IMR-90 (cell line): ENCODE data around the gene CDHR1. TPM values are rescaled to one million over a fixed set of nuclear protein-coding genes. Genes with fewer than 3 reads are reported as not detected.

Source experiments
- ATAC-seq: fragments of 200-7000 bp; cut with Tn5 transposase; 2 replicates; pipeline ENCODE4 v1.9.1; 2020; ENCODE audit warnings: low read depth, mild to moderate bottlenecking, moderate library complexity
- BruUV-seq: library from RNA; stranded (reverse); fragments of 400-500 nt; replicated peaks from 2 replicates; lab custom pipeline; 2021; lab: Mats Ljungman, UMichigan
- CTCF ChIA-PET: fragments of 300-600 bp; formaldehyde crosslinking; extraction: SDS; loops from one replicate; lab custom pipeline; 2021; ENCODE audit warnings: antibody characterized with exemption; lab: Yijun Ruan, JAX
- POLR2A ChIA-PET: fragments of 300-600 bp; sonication (Branson Sonifier 250); formaldehyde crosslinking; loops from one replicate; lab custom pipeline; 2022; ENCODE audit warnings: antibody characterized with exemption; ENCODE audit not compliant: unreplicated experiment; lab: Charles Lee
- DNase-seq: peaks from one replicate; pipeline ENCODE4 v3.0.0; 2013
- H2AFZ ChIP-seq: replicated peaks from 2 replicates; pipeline ENCODE3; 2013; ENCODE audit warnings: low read length, mild to moderate bottlenecking; ENCODE audit not compliant: poor library complexity
- H2AK5ac ChIP-seq: 2 replicates; pipeline ENCODE4 v1.6.1; 2013; ENCODE audit warnings: low read depth, low read length, inconsistent platforms
- H2AK9ac ChIP-seq: replicated peaks from 2 replicates; pipeline ENCODE3; 2013; ENCODE audit warnings: mild to moderate bottlenecking, low read depth, low read length, moderate library complexity; ENCODE audit not compliant: poor library complexity
- H2BK120ac ChIP-seq: 2 replicates; pipeline ENCODE4 v1.6.1; 2013; ENCODE audit warnings: low read depth, low read length, inconsistent platforms
- H2BK15ac ChIP-seq: 3 replicates; pipeline ENCODE4 v1.6.1; 2013; ENCODE audit warnings: low read depth, low read length, inconsistent platforms
- H2BK20ac ChIP-seq: 2 replicates; pipeline ENCODE4 v1.6.1; 2013; ENCODE audit warnings: low read depth, mild to moderate bottlenecking, inconsistent platforms, low read length, moderate library complexity
- H2BK5ac ChIP-seq: 2 replicates; pipeline ENCODE4 v1.6.1; 2013; ENCODE audit warnings: mild to moderate bottlenecking, low read depth, low read length, inconsistent platforms; ENCODE audit not compliant: poor library complexity, severe bottlenecking
- H3K14ac ChIP-seq: replicated peaks from 2 replicates; pipeline ENCODE4 v1.6.1; 2013; ENCODE audit warnings: low read depth, low read length, inconsistent platforms
- H3K18ac ChIP-seq: 2 replicates; pipeline ENCODE4 v1.6.1; 2013; ENCODE audit warnings: low read depth, low read length, control low read depth
- H3K23ac ChIP-seq: 2 replicates; pipeline ENCODE4 v1.6.1; 2013; ENCODE audit warnings: low read depth, low read length, inconsistent platforms
- H3K27ac ChIP-seq: 2 replicates; pipeline ENCODE4 v1.5.1; 2013; ENCODE audit warnings: mild to moderate bottlenecking, control low read depth, low read length; ENCODE audit not compliant: insufficient read depth
- H3K27me3 ChIP-seq: 2 replicates; pipeline ENCODE4 v1.6.1; 2013; ENCODE audit warnings: low read length; ENCODE audit not compliant: control insufficient read depth, insufficient read depth
- H3K36me3 ChIP-seq: 2 replicates; pipeline ENCODE4 v1.6.1; 2013; ENCODE audit warnings: low read length, mixed read lengths; ENCODE audit not compliant: control insufficient read depth, insufficient read depth
- H3K4ac ChIP-seq: 2 replicates; pipeline ENCODE4 v1.6.1; 2013; ENCODE audit warnings: low read depth, low read length, inconsistent platforms
- H3K4me1 ChIP-seq: 2 replicates; pipeline ENCODE4 v1.6.1; 2013; ENCODE audit warnings: low read length, mixed read lengths; ENCODE audit not compliant: control insufficient read depth, insufficient read depth
- H3K4me2 ChIP-seq: 2 replicates; pipeline ENCODE4 v1.6.1; 2013; ENCODE audit warnings: low read depth, mild to moderate bottlenecking, control low read depth, low read length, moderate library complexity
- H3K4me3 ChIP-seq: 2 replicates; pipeline ENCODE4 v1.5.1; 2013; ENCODE audit warnings: low read depth, mild to moderate bottlenecking, control low read depth, low read length, moderate library complexity; ENCODE audit not compliant: insufficient read depth
- H3K56ac ChIP-seq: 2 replicates; pipeline ENCODE4 v1.6.1; 2013; ENCODE audit warnings: low read length, inconsistent platforms; ENCODE audit not compliant: insufficient read depth; ENCODE audit errors: extremely low read depth
- H3K79me1 ChIP-seq, 2 experiments: 2 replicates each; pipeline ENCODE4 v1.6.1; 2013; ENCODE audit warnings: low read length in 2 of 2, inconsistent platforms in 1 of 2, low read depth in 1 of 2
- H3K9ac ChIP-seq: 2 replicates; pipeline ENCODE4 v1.6.1; 2013; ENCODE audit warnings: low read depth, low read length, control low read depth
- H3K9me1 ChIP-seq: 2 replicates; pipeline ENCODE4 v1.6.1; 2013; ENCODE audit warnings: low read length, inconsistent platforms; ENCODE audit not compliant: insufficient read depth
- H3K9me3 ChIP-seq: 2 replicates; pipeline ENCODE4 v1.6.1; 2013; ENCODE audit warnings: low read length; ENCODE audit not compliant: control insufficient read depth, insufficient read depth
- H4K20me1 ChIP-seq: 2 replicates; pipeline ENCODE4 v1.6.1; 2013; ENCODE audit warnings: low read length, inconsistent platforms; ENCODE audit not compliant: insufficient read depth
- H4K5ac ChIP-seq: 2 replicates; pipeline ENCODE4 v1.6.1; 2013; ENCODE audit warnings: mild to moderate bottlenecking, low read depth, low read length, control low read depth
- H4K8ac ChIP-seq, 2 experiments: 2 replicates each; pipeline ENCODE4 v1.6.1; 2013; ENCODE audit warnings: low read depth in 2 of 2, low read length in 2 of 2, control low read depth in 1 of 2, inconsistent platforms in 1 of 2
- H4K91ac ChIP-seq: 2 replicates; pipeline ENCODE4 v1.6.1; 2013; ENCODE audit warnings: low read depth, low read length, inconsistent platforms; ENCODE audit not compliant: insufficient read depth
- BHLHE40 ChIP-seq: fragments of 150-350 bp; IDR thresholded peaks from 2 replicates; pipeline ENCODE4 v1.6.1; 2016; ENCODE audit warnings: mild to moderate bottlenecking, low read depth, low read length
- CEBPB ChIP-seq: IDR thresholded peaks from 2 replicates; pipeline ENCODE4 v1.6.1; 2012; ENCODE audit warnings: low read depth, low read length, improper control_type of control experiment
- CHD1 ChIP-seq: IDR thresholded peaks from 2 replicates; pipeline ENCODE4 v1.6.1; 2012; ENCODE audit warnings: low read depth, low read length, improper control_type of control experiment
- FOS ChIP-seq: fragments of 150-350 bp; IDR thresholded peaks from 2 replicates; pipeline ENCODE4 v1.6.1; 2016; ENCODE audit warnings: low read depth, low read length
- MAZ ChIP-seq: IDR thresholded peaks from 2 replicates; pipeline ENCODE4 v1.6.1; 2012; ENCODE audit warnings: low read depth, mild to moderate bottlenecking, low read length, improper control_type of control experiment, moderate library complexity, borderline replicate concordance
- POLR2A ChIP-seq: IDR thresholded peaks from 2 replicates; pipeline ENCODE4 v1.6.1; 2012; ENCODE audit warnings: mild to moderate bottlenecking, low read depth, low read length
- RAD21 ChIP-seq: IDR thresholded peaks from 2 replicates; pipeline ENCODE4 v1.6.1; 2012; ENCODE audit warnings: low read length, improper control_type of control experiment
- RCOR1 ChIP-seq: IDR thresholded peaks from 2 replicates; pipeline ENCODE4 v1.6.1; 2012; ENCODE audit warnings: mild to moderate bottlenecking, low read length, improper control_type of control experiment; ENCODE audit not compliant: insufficient replicate concordance
- RFX5 ChIP-seq: IDR thresholded peaks from 2 replicates; pipeline ENCODE4 v1.8.0; 2012; ENCODE audit warnings: low read depth, mild to moderate bottlenecking, low read length, moderate library complexity
- SMC3 ChIP-seq: fragments of 150-350 bp; IDR thresholded peaks from 2 replicates; pipeline ENCODE4 v1.6.1; 2016; ENCODE audit warnings: low read depth, mild to moderate bottlenecking, antibody characterized with exemption, low read length, moderate library complexity
- WGBS, 2 experiments: methylation state at CpG; one replicate each; pipeline versions ENCODE4 v1.1.5 to v1.1.7; 2013; ENCODE audit warnings: missing lambda C conversion rate in 2 of 2; ENCODE audit not compliant: insufficient read length in 1 of 2; ENCODE audit errors: extremely low coverage in 2 of 2; 5-methylcytosine and 5-hydroxymethylcytosine counted together
- dilution Hi-C: fragments of 300-500 bp; cut with HindIII; formaldehyde crosslinking; loops from one replicate; pipeline ENCODE4 v1.14.3; 2018; ENCODE audit warnings: low sequenced_read_pairs; ENCODE audit not compliant: unreplicated experiment
- in situ Hi-C: fragments of 300-500 bp; cut with MboI; formaldehyde crosslinking; loops from 3 replicates; pipeline ENCODE4 v1.14.3; 2019; ENCODE audit warnings: low sequenced_read_pairs, inconsistent platforms, mixed read lengths
- intact Hi-C: fragments of 100-400 bp; cut with micrococcal nuclease; formaldehyde crosslinking; loops from 2 replicates; pipeline ENCODE4 v1.10.0; 2022
- polyA plus RNA-seq, 3 experiments: library from polyadenylated mRNA; depleted of rRNA; stranded (reverse); fragments of >200 nt; gene quantifications; 2 replicates each; pipeline ENCODE4 v1.2.3, GENCODE V29; 2012; ENCODE audit warnings: low replicate concordance in 1 of 3
- total RNA-seq: library from RNA; depleted of rRNA; stranded (reverse); fragments of >200 nt; gene quantifications from 2 replicates; pipeline ENCODE4 v1.2.3, GENCODE V29; 2012
- TF ChIP-seq, protein P1 (sequence below): conservative IDR thresholded peaks from 2 replicates; pipeline ENCODE4 v1.5.1; 2012; ENCODE audit warnings: mild to moderate bottlenecking, low read depth, low read length, improper control_type of control experiment
- TF ChIP-seq, protein P2 (sequence below): fragments of 150-350 bp; IDR thresholded peaks from 2 replicates; pipeline ENCODE4 v1.6.1; 2016; ENCODE audit warnings: low read depth, mild to moderate bottlenecking, low read length, moderate library complexity, borderline replicate concordance

CDHR1 gene
- total and polyA plus RNA-seq, 2 of the 4 experiments (the other 2 are of a cell fraction) = not detected

- Histone ChIP-seq H4K20me1 (no peaks in the 10 kb centered on the region), H2BK15ac (no peak overlapping the region), H4K8ac (peak overlapping the region in 1 of 2 experiments; percentile 20; a peak in 1 of 4 replicates), H3K56ac (no peak overlapping the region), H3K27me3 (no peaks in the 10 kb centered on the region), H3K27ac (no peak overlapping the region), H3K4me2 (no peak overlapping the region), H3K9me3 (no peaks in the 10 kb centered on the region), H3K4me1 (peaks cover 2% of the 10 kb centered on the region; the same call in 1 of the 2 replicates), H4K91ac (peak overlapping the region; percentile 37), H3K4ac (peak overlapping the region; percentile 43; the same call in 1 of the 2 replicates), H3K9me1 (no peaks in the 10 kb centered on the region; the same call in 1 of the 2 replicates), H3K4me3 (no peak overlapping the region), H4K5ac (no peak overlapping the region), H2AK5ac (peak overlapping the region; percentile 61), H2BK20ac (peak overlapping the region; percentile 79; the same call in 1 of the 2 replicates), H3K79me1 (no peaks in the 10 kb centered on the region), H3K36me3 (no peaks in the 10 kb centered on the region), H2AFZ (peak overlapping the region; percentile 53), H3K23ac (no peak overlapping the region), H2BK120ac (peak overlapping the region; percentile 69; the same call in 1 of the 2 replicates), H3K9ac (no peak overlapping the region), H2AK9ac (no peak overlapping the region), H2BK5ac (peak overlapping the region; percentile 10), H3K14ac (no peak overlapping the region), H3K18ac (peak overlapping the region; percentile 9; the same call in 1 of the 2 replicates)
- ChIA-PET POLR2A (no interaction called here), CTCF (interaction anchor here (0.6 to 5.4 kb wide), 7 partner anchors 11 to 273 kb away, joined by 3 to 54 read pairs (median 3); no protein-coding TSS in a partner anchor)
- in situ Hi-C loops (loop anchor here (5.0 to 10.0 kb wide), 2 partner anchors 97 to 265 kb away; no protein-coding TSS in a partner anchor), intact Hi-C loops (loop anchor here (5.0 kb wide), 1 partner anchor 60 kb away; the partner anchor contains the start of gene CCSER2), dilution Hi-C loops (no loop called here)
- BruUV-seq = no TSS peak
- 0 out of 2 replicates have a peak, but pooled peaks have one; percentile 31 for ATAC-seq
- TF ChIP-seq CHD1 (no peak), RAD21 (peak; percentile 79), RCOR1 (peak; percentile 58), SMC3 (peak; percentile 77), RFX5 (no peak), BHLHE40 (0 out of 2 replicates have a peak, but pooled peaks have one; percentile 16), FOS (no peak), CEBPB (peak; percentile 40; the same call in 1 of the 2 replicates), POLR2A (no peak), MAZ (no peak)
- TF ChIP-seq, protein P1, sequence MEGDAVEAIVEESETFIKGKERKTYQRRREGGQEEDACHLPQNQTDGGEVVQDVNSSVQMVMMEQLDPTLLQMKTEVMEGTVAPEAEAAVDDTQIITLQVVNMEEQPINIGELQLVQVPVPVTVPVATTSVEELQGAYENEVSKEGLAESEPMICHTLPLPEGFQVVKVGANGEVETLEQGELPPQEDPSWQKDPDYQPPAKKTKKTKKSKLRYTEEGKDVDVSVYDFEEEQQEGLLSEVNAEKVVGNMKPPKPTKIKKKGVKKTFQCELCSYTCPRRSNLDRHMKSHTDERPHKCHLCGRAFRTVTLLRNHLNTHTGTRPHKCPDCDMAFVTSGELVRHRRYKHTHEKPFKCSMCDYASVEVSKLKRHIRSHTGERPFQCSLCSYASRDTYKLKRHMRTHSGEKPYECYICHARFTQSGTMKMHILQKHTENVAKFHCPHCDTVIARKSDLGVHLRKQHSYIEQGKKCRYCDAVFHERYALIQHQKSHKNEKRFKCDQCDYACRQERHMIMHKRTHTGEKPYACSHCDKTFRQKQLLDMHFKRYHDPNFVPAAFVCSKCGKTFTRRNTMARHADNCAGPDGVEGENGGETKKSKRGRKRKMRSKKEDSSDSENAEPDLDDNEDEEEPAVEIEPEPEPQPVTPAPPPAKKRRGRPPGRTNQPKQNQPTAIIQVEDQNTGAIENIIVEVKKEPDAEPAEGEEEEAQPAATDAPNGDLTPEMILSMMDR = peak; percentile 76
- TF ChIP-seq, protein P2, sequence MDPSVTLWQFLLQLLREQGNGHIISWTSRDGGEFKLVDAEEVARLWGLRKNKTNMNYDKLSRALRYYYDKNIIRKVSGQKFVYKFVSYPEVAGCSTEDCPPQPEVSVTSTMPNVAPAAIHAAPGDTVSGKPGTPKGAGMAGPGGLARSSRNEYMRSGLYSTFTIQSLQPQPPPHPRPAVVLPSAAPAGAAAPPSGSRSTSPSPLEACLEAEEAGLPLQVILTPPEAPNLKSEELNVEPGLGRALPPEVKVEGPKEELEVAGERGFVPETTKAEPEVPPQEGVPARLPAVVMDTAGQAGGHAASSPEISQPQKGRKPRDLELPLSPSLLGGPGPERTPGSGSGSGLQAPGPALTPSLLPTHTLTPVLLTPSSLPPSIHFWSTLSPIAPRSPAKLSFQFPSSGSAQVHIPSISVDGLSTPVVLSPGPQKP = no peak
- WGBS, 2 experiments = 41% methylated on average over 4 of the region's 7 CpGs; no CpG with 5 or more reads in 1 of the 2 experiments
- peak; percentile 67 for DNase-seq
Measured at GRCh38 chr10:84267503-84268126, 73.3 kb downstream of the CDHR1 start.
